Mononuclear cell (primary cell): Measurements from ENCODE around the gene HERPUD1. TPM values are rescaled to one million over a fixed set of nuclear protein-coding genes. Genes with fewer than 3 reads are reported as not detected.

Experiments
- H3K27me3 ChIP-seq: 2 replicates; pipeline ENCODE4 v1.6.0; 2011; ENCODE audit warnings: low read length, control low read depth; ENCODE audit not compliant: insufficient read depth
- H3K4me1 ChIP-seq: 2 replicates; pipeline ENCODE4 v1.5.1; 2011; ENCODE audit warnings: mild to moderate bottlenecking, low read length, control low read depth; ENCODE audit not compliant: insufficient read depth
- H3K4me3 ChIP-seq: 2 replicates; pipeline ENCODE4 v1.5.1; 2011; ENCODE audit warnings: mild to moderate bottlenecking, low read length, moderate library complexity
- H3K9me3 ChIP-seq: 2 replicates; pipeline ENCODE4 v1.5.1; 2011; ENCODE audit warnings: low read depth, mild to moderate bottlenecking, control low read depth, low read length
- total RNA-seq: library from RNA; depleted of rRNA; stranded (reverse); fragments of >200 nt; gene quantifications from one replicate; pipeline ENCODE4 v1.2.3, GENCODE V29; 2012

Gene HERPUD1
- total RNA-seq, 1 donor: 211 TPM

GRCh38 chr16:56936950-56937349 is 5.0 kb downstream of the HERPUD1 start:
- peaks cover 40% of the 10 kb centered on the region for H3K4me1 ChIP-seq
- no peaks in the 10 kb centered on the region for H3K9me3 ChIP-seq
- no peaks in the 10 kb centered on the region for H3K27me3 ChIP-seq
- no peak overlapping the region for H3K4me3 ChIP-seq

- no peaks in the 10 kb centered on the region for H3K9me3 ChIP-seq
- H3K4me3 ChIP-seq: no peak overlapping the region
- no peaks in the 10 kb centered on the region for H3K27me3 ChIP-seq
- peaks cover 33% of the 10 kb centered on the region for H3K4me1 ChIP-seq
These were observed 6.9 kb downstream of the HERPUD1 start for GRCh38 chr16:56938664-56939513.

- H3K4me3 ChIP-seq: no peak overlapping the region
- H3K4me1 ChIP-seq: peaks cover 24% of the 10 kb centered on the region
- no peaks in the 10 kb centered on the region for H3K27me3 ChIP-seq
- no peaks in the 10 kb centered on the region for H3K9me3 ChIP-seq
These were observed 7.9 kb downstream of the HERPUD1 start for GRCh38 chr16:56939801-56940200.

- no peak overlapping the region for H3K4me3 ChIP-seq
- no peaks in the 10 kb centered on the region for H3K9me3 ChIP-seq
- peaks cover 18% of the 10 kb centered on the region for H3K4me1 ChIP-seq
- H3K27me3 ChIP-seq: no peaks in the 10 kb centered on the region
These were observed 9.2 kb downstream of the HERPUD1 start for GRCh38 chr16:56941092-56941491.

GRCh38 chr16:56941856-56942331 is 10.0 kb downstream of the HERPUD1 start:
- Histone ChIP-seq H3K4me1 (peaks cover 18% of the 10 kb centered on the region), H3K27me3 (no peaks in the 10 kb centered on the region), H3K9me3 (no peaks in the 10 kb centered on the region), H3K4me3 (no peak overlapping the region)

- peaks cover 11% of the 10 kb centered on the region for H3K4me1 ChIP-seq
- H3K27me3 ChIP-seq: no peaks in the 10 kb centered on the region
- H3K9me3 ChIP-seq: no peaks in the 10 kb centered on the region
- H3K4me3 ChIP-seq: no peak overlapping the region
These were observed 11.9 kb downstream of the HERPUD1 start for GRCh38 chr16:56943761-56944375.

- no peak overlapping the region for H3K4me3 ChIP-seq
- no peaks in the 10 kb centered on the region for H3K27me3 ChIP-seq
- peaks cover under 1% of the 10 kb centered on the region for H3K4me1 ChIP-seq
- H3K9me3 ChIP-seq: no peaks in the 10 kb centered on the region
These were observed 13.3 kb downstream of the HERPUD1 start for GRCh38 chr16:56944954-56945839.

- Histone ChIP-seq H3K9me3 (no peaks in the 10 kb centered on the region), H3K4me3 (no peak overlapping the region), H3K4me1 (peaks cover 6% of the 10 kb centered on the region), H3K27me3 (no peaks in the 10 kb centered on the region)
These were observed 14.0 kb downstream of the HERPUD1 start for GRCh38 chr16:56945847-56946527.

GRCh38 chr16:56946767-56947603 is 15.0 kb downstream of the HERPUD1 start:
- Histone ChIP-seq H3K4me1 (peaks cover 16% of the 10 kb centered on the region), H3K27me3 (no peaks in the 10 kb centered on the region), H3K4me3 (no peak overlapping the region), H3K9me3 (no peaks in the 10 kb centered on the region)

- Histone ChIP-seq H3K27me3 (no peaks in the 10 kb centered on the region), H3K4me3 (no peak overlapping the region), H3K4me1 (peaks cover 21% of the 10 kb centered on the region), H3K9me3 (no peaks in the 10 kb centered on the region)
These were observed 15.7 kb downstream of the HERPUD1 start for GRCh38 chr16:56947604-56947995.

GRCh38 chr16:56948234-56948633 is 16.3 kb downstream of the HERPUD1 start:
- no peaks in the 10 kb centered on the region for H3K9me3 ChIP-seq
- no peak overlapping the region for H3K4me3 ChIP-seq
- H3K27me3 ChIP-seq: no peaks in the 10 kb centered on the region
- H3K4me1 ChIP-seq: peaks cover 21% of the 10 kb centered on the region

- H3K4me3 ChIP-seq: no peak overlapping the region
- no peaks in the 10 kb centered on the region for H3K27me3 ChIP-seq
- no peaks in the 10 kb centered on the region for H3K9me3 ChIP-seq
- H3K4me1 ChIP-seq: peaks cover 21% of the 10 kb centered on the region
These were observed 18.1 kb downstream of the HERPUD1 start for GRCh38 chr16:56950051-56950450.

- no peaks in the 10 kb centered on the region for H3K9me3 ChIP-seq
- H3K4me3 ChIP-seq: no peak overlapping the region
- H3K27me3 ChIP-seq: no peaks in the 10 kb centered on the region
- peaks cover 21% of the 10 kb centered on the region for H3K4me1 ChIP-seq
These were observed 18.5 kb downstream of the HERPUD1 start for GRCh38 chr16:56950455-56950854.
